Spleen (tissue), 7 donors: ENCODE measurements around the gene TNRC6B.

ENCODE experiments used
- POLR2AphosphoS5 ChIP-seq, 3 donors: sonication (generic); formaldehyde crosslinking; IDR thresholded peaks; one replicate each; pipeline ENCODE4 v1.5.1; 2017; ENCODE audit warnings: antibody characterized with exemption in 3 of 3
- TF ChIP-seq, protein P1 (sequence below), 11 experiments: fragments of 200-600 bp in 7 of 11; fragments of 450-650 bp in 4 of 11; sonication (generic) in 4 of 11; IDR thresholded peaks in 8 of 11; conservative IDR thresholded peaks in 3 of 11; 1 replicate in 7 of 11; 2 replicates in 4 of 11; pipeline versions ENCODE4 v1.4.0 to v1.8.0; 2016 to 2021; ENCODE audit warnings: antibody characterized with exemption in 11 of 11, inconsistent platforms in 4 of 11, mild to moderate bottlenecking in 1 of 11
- donor health status: DM: no; HTN: no; CAD: no; lungs with moderate emphysema.
- donor health status: DM: no; HTN: no; CAD: no.
- donor health status: DM: no; HTN: no; CAD: no.

GRCh38 chr22:40328546-40329456 is 151.1 kb downstream of the TNRC6B start:
- TF ChIP-seq POLR2AphosphoS5 (IDR thresholded peaks at IDR 0.05): no peak
- TF ChIP-seq, protein P1, sequence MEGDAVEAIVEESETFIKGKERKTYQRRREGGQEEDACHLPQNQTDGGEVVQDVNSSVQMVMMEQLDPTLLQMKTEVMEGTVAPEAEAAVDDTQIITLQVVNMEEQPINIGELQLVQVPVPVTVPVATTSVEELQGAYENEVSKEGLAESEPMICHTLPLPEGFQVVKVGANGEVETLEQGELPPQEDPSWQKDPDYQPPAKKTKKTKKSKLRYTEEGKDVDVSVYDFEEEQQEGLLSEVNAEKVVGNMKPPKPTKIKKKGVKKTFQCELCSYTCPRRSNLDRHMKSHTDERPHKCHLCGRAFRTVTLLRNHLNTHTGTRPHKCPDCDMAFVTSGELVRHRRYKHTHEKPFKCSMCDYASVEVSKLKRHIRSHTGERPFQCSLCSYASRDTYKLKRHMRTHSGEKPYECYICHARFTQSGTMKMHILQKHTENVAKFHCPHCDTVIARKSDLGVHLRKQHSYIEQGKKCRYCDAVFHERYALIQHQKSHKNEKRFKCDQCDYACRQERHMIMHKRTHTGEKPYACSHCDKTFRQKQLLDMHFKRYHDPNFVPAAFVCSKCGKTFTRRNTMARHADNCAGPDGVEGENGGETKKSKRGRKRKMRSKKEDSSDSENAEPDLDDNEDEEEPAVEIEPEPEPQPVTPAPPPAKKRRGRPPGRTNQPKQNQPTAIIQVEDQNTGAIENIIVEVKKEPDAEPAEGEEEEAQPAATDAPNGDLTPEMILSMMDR (IDR thresholded peaks at IDR 0.05 in 8 of 11, conservative IDR thresholded peaks at IDR 0.05 in 3 of 11): no peak
